ENCODE results near the gene GCH1. TPM values are rescaled to one million over a fixed set of nuclear protein-coding genes. Genes with fewer than 3 reads are reported as not detected.
"Not testable (repeated sequence)": the region's sequence is repeated elsewhere in the genome, so short reads cannot be mapped to it uniquely, and the experiment has no call there.

Gene GCH1
- total RNA-seq, 1 donor = 1.9 TPM

DNA sequence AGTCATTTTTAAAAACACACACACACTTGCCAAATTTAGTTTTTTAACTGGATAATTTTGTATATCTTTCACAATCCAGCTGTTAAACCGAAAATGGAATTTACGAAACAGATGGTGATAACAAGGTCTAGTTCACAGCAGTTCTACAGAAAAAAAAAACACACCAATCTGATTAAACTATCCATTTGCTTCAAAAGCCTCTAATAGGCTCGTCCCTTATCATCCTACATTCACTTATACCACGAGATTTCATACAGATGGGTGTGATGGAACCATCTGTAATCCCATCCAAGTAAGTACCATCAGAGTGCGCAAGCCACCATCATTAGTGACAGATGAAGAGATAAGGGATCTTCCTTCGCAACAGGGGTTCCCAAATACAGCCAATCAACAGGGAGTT lies 20.1 kb downstream of the GCH1 start:
- TF ChIP-seq, protein P1, sequence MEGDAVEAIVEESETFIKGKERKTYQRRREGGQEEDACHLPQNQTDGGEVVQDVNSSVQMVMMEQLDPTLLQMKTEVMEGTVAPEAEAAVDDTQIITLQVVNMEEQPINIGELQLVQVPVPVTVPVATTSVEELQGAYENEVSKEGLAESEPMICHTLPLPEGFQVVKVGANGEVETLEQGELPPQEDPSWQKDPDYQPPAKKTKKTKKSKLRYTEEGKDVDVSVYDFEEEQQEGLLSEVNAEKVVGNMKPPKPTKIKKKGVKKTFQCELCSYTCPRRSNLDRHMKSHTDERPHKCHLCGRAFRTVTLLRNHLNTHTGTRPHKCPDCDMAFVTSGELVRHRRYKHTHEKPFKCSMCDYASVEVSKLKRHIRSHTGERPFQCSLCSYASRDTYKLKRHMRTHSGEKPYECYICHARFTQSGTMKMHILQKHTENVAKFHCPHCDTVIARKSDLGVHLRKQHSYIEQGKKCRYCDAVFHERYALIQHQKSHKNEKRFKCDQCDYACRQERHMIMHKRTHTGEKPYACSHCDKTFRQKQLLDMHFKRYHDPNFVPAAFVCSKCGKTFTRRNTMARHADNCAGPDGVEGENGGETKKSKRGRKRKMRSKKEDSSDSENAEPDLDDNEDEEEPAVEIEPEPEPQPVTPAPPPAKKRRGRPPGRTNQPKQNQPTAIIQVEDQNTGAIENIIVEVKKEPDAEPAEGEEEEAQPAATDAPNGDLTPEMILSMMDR (IDR thresholded peaks at IDR 0.05; ENCODE audit: insufficient read depth, low read length) = no peak
- no peak overlapping the region for H3K4me3 ChIP-seq (ENCODE audit: low read depth, low read length)
- DNase-seq (ENCODE audit: low read depth) = peak; percentile 56

DNA sequence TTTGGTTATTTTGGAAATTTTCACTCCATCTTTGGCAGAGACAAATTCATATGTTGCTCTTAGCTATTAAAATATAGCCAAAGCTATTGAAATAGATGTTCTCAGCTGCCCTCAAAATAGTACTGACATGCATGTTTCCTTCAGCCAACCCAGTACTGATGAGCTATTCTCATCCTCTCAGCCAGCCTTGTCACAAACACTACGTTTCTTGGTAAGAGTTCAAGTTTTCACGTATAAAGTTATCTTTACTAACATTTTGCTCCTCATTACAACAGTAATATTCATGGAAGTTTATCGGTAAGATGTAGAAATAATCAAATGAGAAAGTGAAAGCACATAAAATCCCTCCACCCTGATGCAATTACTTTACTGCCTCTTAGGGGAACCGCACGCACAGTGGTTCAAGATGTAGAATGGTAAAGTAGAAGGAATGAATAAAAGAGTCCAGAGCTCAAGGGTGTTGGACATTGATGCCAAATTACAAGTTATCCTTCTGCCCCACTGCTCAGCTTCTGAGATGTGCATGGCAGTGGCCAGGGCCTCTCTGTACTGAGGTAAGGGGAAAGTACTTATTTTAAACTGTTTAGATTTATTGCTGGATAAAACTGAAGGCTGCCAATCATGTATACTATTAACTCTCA lies 20.7 kb downstream of the GCH1 start:
- peak; percentile 56 for DNase-seq (ENCODE audit: low read depth)
- H3K4me3 ChIP-seq (ENCODE audit: low read depth, low read length) = peak overlapping the region; percentile 62

DNA sequence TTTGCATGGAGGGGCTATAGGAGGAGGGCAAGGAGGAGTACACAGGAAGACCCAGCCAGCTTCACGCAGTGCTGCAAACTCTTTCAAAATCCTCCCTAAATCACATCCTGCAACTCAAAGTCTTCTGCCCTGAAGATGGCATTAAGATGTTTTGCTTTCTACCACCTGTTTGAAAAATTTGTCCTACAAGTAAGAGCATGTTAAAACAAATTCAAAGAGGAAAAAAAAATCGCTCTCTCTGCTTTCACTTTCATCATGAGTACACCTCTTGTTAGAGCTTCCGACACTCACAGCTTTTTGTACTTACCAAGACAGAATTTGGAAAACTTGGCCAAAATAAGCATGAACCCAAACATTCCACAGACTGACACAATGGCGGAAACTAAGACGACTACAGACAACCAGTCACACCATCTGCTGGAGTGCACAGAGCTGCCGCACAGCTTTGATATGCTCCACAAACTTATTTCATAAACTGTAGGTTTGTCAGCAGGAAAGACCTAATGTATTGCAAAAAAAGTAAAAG lies 21.3 kb downstream of the GCH1 start:
- TF ChIP-seq, protein P1 (IDR thresholded peaks at IDR 0.05; ENCODE audit: insufficient read depth, low read length) = no peak
- DNase-seq (ENCODE audit: low read depth) = peak; percentile 73
- peak overlapping the region; percentile 62 for H3K4me3 ChIP-seq (ENCODE audit: low read depth, low read length)

More for the DNA sequence above, 20.7 kb downstream of the GCH1 start:
- TF ChIP-seq, protein P1 (IDR thresholded peaks at IDR 0.05; ENCODE audit: insufficient read depth, low read length) = no peak

DNA sequence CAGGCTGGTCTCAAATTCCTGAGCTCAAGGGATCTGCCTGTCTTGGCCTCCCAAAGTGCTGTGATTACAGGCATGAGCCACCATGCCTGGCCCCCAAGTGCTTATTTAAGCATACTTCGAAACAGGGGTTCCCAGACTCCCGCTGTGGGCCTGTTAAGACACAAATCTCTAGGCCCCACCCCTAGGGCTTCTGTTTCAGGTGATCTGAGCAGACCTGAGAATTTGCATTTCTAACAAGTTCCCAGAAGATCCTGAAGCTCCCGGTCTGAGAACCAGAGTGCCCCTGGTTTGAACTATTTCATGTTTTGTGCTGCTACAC lies 25.0 kb downstream of the GCH1 start:
- H3K4me3 ChIP-seq (ENCODE audit: low read depth, low read length) = no peak overlapping the region
- TF ChIP-seq, protein P1 (IDR thresholded peaks at IDR 0.05; ENCODE audit: insufficient read depth, low read length) = no peak
- no peak for DNase-seq (ENCODE audit: low read depth)

DNA sequence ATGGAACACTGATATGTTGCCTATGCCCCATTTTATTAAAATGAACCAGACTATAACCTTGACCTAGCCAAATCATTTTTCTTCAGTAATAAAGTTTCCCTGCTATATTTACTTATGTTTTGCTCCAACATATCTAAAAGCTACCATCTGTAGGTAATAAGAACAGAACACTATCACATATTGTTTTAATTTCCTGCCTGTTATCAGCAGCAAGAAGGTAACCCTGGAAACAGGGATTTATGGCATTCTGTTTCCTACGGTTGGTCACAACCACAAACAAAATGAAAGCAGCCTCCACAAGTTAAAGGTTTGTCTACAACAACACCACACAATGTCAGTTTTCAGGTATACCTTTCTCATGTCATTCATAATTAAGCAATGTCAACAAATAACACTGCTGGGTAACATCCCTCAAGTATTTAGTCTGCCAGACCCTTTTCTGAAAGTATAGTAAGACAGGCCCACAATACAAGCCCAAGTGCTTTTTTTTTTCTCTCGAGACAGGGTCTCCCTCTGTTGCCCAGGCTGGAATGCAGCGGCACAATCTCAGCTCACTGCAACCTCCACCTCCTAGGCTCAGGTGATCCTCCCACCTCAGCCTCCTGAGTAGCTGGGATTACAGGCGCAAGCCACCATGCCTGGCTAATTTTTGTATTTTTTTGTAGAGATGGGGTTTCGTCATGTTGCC lies 25.5 kb downstream of the GCH1 start:
- DNase-seq (ENCODE audit: low read depth) = peak; percentile 68
- TF ChIP-seq, protein P1 (IDR thresholded peaks at IDR 0.05; ENCODE audit: insufficient read depth, low read length) = no peak
- no peak overlapping the region for H3K4me3 ChIP-seq (ENCODE audit: low read depth, low read length)

DNA sequence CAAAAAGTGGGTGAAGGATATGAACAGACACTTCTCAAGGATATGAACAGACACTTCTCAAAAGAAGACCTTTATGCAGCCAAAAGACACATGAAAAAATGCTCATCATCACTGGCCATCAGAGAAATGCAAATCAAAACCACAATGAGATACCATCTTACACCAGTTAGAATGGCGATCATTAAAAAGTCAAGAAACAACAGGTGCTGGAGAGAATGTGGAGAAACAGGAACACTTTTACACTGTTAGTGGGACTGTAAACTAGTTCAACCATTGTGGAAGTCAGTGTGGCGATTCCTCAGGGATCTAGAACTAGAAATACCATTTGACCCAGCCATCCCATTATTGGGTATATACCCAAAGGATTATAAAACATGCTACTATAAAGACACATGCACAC lies 27.0 kb downstream of the GCH1 start:
- DNase-seq (ENCODE audit: low read depth); H3K4me3 ChIP-seq (ENCODE audit: low read depth, low read length): not testable (repeated sequence)

DNA sequence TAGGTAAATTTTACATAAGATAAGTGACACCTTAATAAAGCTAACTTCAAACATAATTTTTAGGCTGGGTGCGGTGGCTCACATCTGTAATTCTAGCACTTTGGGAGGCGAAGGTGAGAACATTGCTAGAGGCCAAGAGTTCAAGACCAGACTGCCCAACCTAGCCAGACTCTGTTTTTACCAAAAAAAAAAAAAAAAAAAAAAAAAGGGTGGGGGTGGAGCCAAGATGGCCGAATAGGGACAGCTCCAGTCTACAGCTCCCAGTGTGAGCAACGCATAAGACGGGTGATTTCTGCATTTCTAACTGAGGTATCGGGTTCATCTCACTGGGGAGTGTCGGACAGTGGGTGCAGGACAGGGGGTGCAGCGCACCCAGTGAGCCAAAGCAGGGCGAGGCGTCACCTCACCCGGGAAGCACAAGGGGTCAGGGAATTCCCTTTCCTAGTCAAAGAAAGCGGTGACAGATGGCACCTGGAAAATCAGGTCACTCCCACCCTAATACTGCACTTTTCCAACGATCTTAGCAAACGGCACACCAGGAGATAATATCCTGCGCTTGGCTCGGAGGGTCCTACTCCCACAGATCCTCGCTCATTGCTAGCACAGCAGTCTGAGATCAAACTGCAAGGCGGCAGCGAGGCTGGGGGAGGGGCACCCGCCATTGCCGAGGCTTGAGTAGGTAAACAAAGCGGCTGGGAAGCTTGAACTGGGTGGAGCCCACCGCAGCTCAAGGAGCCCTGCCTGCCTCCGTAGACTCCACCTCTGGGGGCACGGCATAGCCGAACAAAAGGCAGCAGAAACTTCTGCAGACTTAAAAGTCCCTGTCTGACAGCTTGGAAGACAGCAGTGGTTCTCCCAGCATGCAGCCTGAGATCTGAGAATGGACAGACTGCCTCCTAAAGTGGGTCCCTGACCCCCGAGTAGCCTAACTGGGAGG lies 32.2 kb downstream of the GCH1 start:
- DNase-seq (ENCODE audit: low read depth) = not testable (repeated sequence)
- peak overlapping the region; percentile 31 for H3K4me3 ChIP-seq (ENCODE audit: low read depth, low read length)
